ENCODE measurements around the gene LMO2.

Gene LMO2

DNA sequence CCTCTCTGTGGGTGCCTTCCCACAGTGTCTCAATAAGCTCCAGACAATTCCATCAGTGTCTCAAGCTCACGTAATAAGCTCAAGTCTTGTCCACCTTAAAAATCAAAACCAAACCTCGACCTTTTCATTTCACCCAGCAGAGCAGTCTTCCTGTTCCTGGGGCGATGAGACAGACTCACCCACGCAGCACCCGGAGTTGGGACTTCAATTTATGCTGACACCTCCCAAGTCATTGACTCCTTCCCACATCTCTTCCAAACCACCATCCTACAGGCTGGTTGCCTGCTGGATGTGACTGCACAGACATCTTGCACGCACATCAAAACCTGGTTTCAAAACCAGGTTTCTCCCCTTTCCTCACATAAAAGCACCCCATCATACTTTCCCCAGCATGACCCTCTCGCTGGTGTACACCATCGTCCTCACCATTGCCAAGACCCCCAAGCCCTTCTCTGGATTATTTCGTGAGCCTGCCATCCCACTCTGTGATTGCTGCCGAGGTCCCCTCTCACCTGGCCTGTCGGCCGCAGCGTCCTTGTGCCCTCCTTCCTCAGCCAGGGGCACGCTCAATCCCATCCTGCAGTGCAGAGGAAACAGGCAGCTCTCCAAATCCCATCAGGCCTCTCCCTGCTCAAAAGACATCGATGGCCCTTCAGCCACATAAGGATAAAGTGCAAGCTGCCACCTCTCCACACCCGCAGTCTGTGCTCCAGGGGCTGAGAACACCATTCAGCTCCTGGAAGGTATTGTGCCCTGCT lies 72.4 kb downstream of the LMO2 start:
- DNase-seq (ENCODE audit: low read depth in 2 of 2): no peak
